ENCODE results near the gene SHCBP1.

Gene SHCBP1

DNA sequence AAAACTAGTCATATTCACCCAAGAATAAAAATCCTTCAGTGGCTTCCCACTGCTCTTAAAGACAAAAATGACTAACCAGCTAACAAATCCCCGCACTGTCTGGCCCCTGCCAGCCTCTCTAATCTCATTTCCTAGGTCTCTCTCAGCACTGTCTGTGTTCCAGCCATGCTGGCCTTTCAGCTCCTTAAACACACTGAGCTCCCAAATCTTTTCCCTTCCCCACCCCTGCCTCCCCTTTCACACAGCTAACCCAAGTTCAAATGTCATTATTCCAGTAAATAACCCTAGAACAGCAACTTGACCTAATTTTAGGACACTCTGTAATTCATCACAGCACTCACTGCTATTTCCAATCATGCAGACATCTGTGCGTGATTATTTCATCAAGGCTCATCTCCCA, 7.8 kb downstream of the SHCBP1 start:
- no peak for DNase-seq

- DNase-seq = no peak
These were observed 9.1 kb downstream of the SHCBP1 start for GRCh38 chr16:46612121-46612520.

DNA sequence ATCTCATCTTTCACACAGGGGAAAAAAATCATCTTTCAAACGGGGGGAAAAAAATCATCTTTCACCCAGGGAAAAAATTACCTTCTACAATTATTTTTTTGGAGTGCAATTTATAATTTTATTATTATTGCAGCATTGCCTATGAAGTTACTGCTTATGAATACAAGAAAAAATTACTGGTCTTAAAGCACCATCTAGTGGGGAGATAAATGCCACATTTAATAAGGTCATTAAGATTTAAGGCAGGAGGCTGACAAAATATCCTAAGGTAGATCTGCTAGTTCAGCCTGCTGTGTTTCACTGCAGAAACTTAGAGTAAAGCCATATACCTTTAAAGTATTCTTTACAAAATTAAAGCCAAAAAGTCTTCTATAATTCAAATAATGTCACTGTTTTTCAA, 13.7 kb downstream of the SHCBP1 start:
- peak; percentile 5 for DNase-seq

DNA sequence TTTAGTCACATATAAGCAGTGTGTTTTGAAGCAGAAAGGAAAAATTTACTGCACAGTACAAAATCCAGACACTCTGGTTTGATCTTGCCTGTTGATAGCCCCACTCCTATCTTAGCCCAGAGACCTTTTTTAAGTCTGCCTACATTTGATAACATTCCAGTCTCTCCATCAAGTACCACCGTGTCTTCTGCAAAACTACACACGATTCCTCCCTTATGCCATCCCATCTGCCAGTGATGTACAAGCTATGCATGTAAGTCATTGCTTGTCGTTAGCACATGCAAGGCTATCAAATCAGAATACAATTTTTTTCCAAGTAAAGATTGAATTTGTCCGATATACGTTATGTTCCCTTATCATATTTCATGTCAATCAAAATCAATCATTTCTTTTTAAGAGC, 14.9 kb downstream of the SHCBP1 start:
- DNase-seq = no peak

DNA sequence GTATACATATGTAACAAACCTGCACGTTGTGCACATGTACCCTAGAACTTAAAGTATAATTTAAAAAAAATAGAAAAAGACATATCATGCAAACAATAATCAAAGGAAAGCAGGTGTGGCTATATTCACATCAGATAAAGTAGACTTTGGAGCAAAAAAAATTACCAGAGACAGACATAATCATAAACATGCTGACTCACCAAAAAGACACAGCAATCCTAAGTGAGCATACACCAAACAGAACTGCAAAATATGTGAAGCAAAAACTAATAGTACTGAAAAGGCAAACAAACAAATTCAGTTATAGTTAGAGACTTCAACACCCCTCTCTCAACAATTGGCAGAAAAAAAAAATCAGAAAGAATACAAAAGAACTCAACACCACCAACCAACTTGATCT, 29.9 kb downstream of the SHCBP1 start:
- no peak for DNase-seq

DNA sequence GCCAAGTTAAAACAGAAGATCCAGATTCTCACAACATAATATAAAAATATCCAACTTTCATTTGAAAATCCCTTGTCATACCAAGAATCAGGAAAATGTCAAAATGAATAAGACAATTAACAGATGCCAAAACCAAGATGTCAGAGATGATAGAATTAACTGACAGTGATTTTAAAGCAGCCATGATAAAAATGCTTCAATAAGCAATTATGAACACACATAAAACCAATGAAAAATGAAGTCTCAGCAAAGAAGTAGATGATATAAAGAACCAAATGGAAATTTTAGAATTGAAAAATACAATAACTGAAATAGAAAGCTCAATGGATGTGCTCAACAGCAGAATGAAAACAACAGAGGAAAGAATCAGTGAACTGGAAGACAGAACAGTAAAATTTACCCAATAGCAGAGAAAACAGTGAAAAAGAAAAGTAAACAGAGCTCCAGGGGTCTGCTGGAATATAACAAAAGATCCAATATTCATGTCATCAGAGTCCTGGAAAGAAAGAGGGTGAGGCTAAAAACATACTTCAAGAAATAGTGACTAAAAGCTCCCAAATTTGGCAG, 35.1 kb downstream of the SHCBP1 start:
- DNase-seq = no peak

DNA sequence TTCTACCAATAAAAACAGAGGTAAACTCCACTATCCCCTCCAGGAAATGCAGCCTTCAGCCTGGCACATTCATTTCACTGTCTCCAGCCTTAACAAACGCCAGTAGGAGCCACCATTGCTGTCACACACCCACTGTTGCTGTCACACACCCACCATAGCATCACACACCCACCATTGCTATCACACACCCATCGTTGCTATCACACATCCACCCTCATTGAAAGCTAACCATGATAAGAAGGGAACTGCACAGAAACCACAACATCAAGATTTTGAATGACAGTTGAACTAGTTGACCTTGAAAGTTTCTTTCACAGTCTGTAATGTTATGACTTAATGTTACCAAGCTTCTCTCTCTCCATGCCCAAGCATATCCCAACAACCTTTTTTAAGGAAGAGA, 38.1 kb downstream of the SHCBP1 start:
- no peak for DNase-seq

DNA sequence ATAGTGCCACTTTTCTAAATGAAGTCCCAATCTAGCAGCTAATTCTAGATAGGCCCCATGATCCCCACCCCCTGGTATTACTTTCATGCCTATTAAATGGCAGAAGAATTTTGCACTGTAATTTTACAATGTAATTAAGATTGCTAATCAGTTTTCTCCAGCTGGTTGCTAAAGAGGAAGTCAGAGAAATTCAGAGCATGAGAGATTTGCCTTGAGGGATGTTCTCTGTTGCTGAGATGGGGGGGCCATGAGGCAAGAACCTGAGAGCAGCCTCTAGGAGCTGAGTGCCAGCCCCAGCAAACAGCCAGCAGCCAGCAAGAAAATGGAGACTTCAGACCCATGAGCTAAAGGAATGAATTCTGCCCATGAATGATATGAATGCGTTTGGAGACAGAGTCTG, 38.9 kb downstream of the SHCBP1 start:
- no peak for DNase-seq

- no peak for DNase-seq
These were observed 43.1 kb downstream of the SHCBP1 start for GRCh38 chr16:46577988-46578579.

DNA sequence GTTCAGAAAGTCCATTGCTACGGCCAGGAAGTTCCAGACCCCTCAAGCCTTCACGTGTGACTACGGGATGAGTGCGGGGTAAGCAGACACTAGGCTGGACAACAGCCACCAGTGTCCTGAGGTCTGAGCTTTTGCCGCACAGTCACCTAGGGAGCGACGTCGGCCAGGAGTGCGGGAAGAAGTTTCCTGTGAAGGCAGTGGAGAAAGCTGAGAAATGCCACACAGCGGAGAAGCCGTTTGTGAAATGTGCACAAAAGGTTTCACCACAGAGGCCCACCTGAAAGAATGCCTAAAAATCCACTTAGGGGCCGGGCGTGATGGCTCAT, 47.4 kb downstream of the SHCBP1 start:
- no peak for DNase-seq

GRCh38 chr16:46573008-46573833, 48.0 kb downstream of the SHCBP1 start:
- no peak for DNase-seq

GRCh38 chr16:46569231-46569735, 51.9 kb downstream of the SHCBP1 start:
- DNase-seq = no peak

GRCh38 chr16:46568472-46569230, 52.5 kb downstream of the SHCBP1 start:
- no peak for DNase-seq

GRCh38 chr16:46562979-46563378, 58.2 kb downstream of the SHCBP1 start:
- no peak for DNase-seq

GRCh38 chr16:46558018-46558417, 63.2 kb downstream of the SHCBP1 start:
- no peak for DNase-seq

- no peak for DNase-seq
These were observed 65.2 kb downstream of the SHCBP1 start for GRCh38 chr16:46555951-46556350.

- peak; percentile 13 for DNase-seq
These were observed 66.7 kb downstream of the SHCBP1 start for GRCh38 chr16:46554435-46554834.

DNA sequence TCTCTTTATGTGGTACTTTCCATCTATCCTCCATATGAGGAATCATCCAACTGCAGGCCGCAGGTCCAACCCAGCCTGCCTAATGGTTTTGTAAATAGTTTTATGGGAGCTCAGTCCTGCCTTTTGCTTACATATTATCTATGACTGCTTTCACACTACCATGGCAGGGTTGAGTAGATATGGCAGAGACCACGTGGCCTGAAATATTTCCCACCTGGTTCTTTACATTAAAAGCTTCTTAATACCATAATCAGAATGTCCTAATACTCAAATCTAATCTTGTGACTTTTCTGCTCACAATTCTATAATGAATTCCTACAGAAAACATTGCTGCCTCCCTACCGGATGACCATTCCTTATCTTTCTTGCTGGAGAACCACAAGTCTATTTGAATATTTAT, 71.7 kb downstream of the SHCBP1 start:
- DNase-seq = no peak

Measured in NCI-H1694 (cell line).